Measurements from ENCODE around the gene PLCB4.

GRCh38 chr20:9392892-9393857, 324.3 kb downstream of the PLCB4 start:
- TF ChIP-seq CTCF (IDR thresholded peaks at IDR 0.05) (peak; percentile 87), EZH2 (IDR thresholded peaks at IDR 0.05) (no peak), EZH2phosphoT487 (IDR thresholded peaks at IDR 0.05) (no peak)
